NCI-H2196 (cell line): Measurements from ENCODE around the gene DNAJC16.
A peak's percentile ranks its signal among the peaks of the same experiment; 100 is the strongest.
"Not testable (repeated sequence)": the region's sequence is repeated elsewhere in the genome, so short reads cannot be mapped to it uniquely, and the experiment has no call there.

Source experiments
- DNase-seq: peaks from one replicate; lab custom pipeline; 2025; ENCODE audit not compliant: unreplicated experiment; lab: John Stamatoyannopoulos, UW

Gene DNAJC16

DNA sequence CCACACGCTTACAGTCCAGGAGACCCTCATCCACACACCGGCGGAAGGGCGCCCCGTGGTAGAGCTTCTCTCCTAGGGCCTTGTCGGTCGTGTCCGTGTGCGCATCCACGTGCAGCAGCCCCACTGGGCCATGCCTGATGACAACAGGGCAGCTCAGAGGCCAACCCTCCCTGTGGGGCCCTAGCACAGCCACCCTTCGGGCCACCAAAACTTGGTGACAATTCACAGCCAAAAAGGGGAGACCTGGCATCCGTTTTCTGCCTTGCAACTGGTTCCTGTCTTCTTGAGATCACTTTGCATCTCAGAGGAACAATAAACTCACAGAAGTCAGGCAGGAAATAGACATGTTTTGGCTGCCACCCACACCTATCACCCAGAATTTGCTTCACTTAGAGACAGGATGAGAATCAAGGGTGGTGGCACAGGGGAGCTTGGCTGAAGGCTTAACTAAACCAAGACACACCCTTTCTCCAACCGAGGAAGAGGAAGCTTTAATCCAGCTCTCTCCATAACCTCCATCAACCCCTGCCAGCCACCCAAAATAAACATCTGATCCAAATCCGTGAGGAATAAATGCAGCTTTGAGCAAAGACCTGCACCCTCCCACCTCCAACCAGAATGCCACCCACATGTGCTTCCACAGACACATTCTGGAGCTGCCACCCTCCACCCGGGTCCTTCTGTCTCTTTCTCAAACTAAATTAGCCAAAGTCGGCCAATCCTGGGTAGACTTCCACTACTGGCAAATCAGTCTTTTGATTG lies 52.5 kb downstream of the DNAJC16 start:
- no peak for DNase-seq

GRCh38 chr1:15579683-15580047 lies 53.0 kb downstream of the DNAJC16 start:
- no peak for DNase-seq

- DNase-seq: no peak
Observed at GRCh38 chr1:15583016-15583706, 56.5 kb downstream of the DNAJC16 start.

DNA sequence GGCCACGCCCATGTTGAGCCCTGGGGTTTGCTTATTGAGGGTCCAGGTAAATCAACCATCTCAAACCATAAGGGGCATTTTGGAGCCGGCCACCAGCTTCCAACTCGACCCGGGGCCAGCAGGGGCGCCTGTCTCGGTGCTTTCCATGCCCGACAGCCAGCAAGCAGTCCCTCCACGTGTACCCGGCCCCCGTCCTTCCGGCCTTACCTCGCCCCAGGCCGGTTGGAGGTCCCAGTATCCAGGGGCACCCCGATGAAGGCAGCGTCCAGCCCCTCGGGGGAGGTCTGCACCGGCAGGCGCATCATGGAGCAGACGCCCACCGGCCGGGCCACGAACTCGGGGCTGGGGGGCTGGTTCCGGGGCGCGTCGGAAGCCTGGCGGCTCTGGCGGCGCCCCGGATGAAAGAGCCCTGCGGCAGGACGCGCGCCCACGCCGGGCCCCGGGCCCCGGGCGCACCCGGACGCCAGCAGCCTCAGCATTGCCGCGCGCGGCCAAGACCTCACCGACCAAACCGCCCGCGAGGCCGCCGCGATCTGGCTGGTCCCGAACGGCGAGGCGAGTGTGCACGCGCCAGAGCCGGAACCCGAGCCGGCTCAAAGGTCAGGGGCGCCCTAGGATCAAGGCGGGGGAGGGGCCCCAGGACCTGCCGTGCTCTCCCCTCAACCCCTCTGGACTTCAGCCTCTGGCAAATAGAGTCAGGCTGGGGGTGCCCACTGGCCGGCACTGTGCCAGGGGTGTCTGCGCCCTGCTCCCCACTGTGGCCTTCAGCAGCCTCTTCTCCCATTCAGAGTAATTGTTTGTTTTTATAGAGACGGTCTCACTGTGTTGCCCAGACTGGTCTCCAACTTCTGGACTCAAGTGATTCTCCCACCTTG lies 58.1 kb downstream of the DNAJC16 start, which contains the start of gene AGMAT:
TSS of gene AGMAT (minus strand) at position 563 of the 875 bp plus-strand sequence. CDS start at position 479, 84 bp downstream.
- DNase-seq: no peak

GRCh38 chr1:15592285-15592684 lies 65.6 kb downstream of the DNAJC16 start:
- DNase-seq: no peak

- no peak for DNase-seq
Observed at GRCh38 chr1:15595809-15596617, 69.4 kb downstream of the DNAJC16 start.

GRCh38 chr1:15598436-15598835 lies 71.8 kb downstream of the DNAJC16 start:
- DNase-seq: no peak

- peak; percentile 99 for DNase-seq
Observed at GRCh38 chr1:15603050-15603965, 76.7 kb downstream of the DNAJC16 start.

DNA sequence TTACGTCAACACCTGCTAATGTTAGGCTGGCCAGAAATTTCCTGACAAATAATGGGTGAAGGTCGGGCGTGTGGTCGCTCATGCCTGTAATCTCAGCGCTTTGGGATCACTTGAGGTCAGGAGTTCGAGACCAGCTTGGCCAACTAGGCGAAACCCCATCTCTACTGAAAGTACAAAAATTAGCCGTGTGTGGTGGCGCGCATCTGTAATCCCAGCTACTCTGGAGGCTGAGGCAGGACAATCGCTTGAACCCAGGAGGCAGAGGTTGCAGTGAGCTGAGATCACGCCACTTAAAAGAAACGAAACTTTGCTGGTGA lies 77.3 kb downstream of the DNAJC16 start:
- DNase-seq: not testable (repeated sequence)

DNA sequence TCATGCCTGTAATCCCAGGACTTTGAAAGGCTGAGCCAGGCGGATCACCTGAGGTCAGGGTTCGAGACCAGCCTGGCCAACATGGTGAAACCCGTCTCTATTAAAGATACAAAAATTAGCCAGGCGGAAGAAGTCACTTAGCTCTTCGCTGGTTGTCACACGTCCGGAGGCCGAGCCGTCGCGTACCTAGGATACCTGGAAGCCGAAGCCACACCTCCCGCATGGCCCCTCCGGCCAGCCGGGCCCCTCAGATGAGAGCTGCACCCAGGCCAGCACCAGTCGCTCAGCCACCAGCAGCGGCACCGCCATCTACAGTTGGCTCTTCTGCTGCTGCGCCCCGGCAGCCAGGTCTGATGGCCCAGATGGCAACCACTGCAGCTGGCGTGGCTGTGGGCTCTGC lies 77.8 kb downstream of the DNAJC16 start:
- not testable (repeated sequence) for DNase-seq

GRCh38 chr1:15605398-15606383 lies 79.0 kb downstream of the DNAJC16 start:
- no peak for DNase-seq

GRCh38 chr1:15609631-15610030 lies 83.0 kb downstream of the DNAJC16 start:
- no peak for DNase-seq

DNA sequence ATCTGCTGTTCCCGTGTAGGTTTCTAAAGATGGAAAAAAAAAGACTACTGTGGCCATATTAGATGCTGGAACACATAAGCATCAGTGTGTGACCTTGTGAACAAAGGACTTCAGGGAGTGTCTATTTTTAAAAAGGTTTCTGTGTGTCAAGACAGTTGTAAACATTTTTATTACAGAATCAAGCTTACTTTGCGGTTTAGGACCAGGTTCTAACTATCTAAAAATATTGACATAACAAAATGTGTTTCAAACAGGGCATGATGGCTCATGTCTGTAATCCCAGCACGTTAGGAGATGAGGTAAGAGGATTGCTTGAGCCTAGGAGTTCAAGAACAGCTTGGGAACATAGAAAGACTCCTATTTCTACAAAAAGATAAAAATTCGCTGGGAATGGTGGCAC lies 83.5 kb downstream of the DNAJC16 start:
- DNase-seq: peak; percentile 38

DNA sequence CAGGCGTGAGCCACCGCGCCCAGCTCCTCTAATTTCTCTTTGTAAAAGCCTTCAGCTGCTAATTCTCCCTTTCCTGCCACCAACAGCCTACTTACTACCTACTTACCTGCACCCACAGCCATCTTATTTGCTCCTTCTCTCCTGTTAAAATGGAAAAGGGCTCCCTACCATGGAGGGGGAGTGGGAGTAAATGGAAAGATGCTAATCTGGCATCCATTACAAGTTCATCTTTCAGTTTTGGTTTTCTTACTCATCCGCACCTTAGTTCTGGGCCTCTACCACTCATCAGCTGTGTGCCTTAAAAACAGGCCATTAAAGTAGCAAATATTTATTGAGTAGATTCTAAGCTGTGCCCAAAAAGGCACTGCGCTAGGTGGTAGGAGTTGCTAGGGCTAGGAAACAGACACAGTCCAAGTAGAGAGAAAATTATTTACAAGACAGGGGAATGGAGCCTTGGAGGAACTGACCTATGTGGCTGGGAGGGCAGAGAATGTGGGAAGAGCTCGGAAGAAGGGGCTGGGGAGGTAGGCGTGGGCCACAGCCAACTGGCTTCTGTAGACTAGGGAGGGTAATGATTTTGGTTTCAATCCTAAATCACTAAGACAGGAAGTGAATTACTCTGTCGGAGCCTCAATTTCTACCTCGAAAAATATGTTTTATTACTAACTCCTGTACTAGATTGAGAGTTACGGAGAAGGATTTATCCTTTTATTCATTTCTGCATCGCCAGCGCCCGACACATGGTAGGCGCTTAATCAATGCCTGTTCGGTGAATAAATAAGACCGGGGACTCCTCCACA lies 89.9 kb downstream of the DNAJC16 start:
- no peak for DNase-seq

GRCh38 chr1:15617173-15618076 lies 90.8 kb downstream of the DNAJC16 start, which contains the start of gene DDI2:
Gene DDI2 (plus strand): TSS chr1:15617458. CDS start chr1:15617671, 213 bp downstream.
- DNase-seq: peak; percentile 98

GRCh38 chr1:15618077-15618654 lies 91.5 kb downstream of the DNAJC16 start:
- peak; percentile 29 for DNase-seq
